Measurements from ENCODE around the gene LRRC56.

LRRC56 gene

GRCh38 chr11:528166-528814 lies 9.0 kb upstream of the LRRC56 start:
- DNase-seq, result no peak

GRCh38 chr11:528815-529727 lies 8.3 kb upstream of the LRRC56 start:
- DNase-seq, result no peak

- DNase-seq, result no peak
Measured at GRCh38 chr11:529728-530411, 7.5 kb upstream of the LRRC56 start.

GRCh38 chr11:530960-531831 lies 6.1 kb upstream of the LRRC56 start:
- DNase-seq, result no peak

- no peak for DNase-seq
Measured at GRCh38 chr11:531919-532526, 5.3 kb upstream of the LRRC56 start.

- DNase-seq, result no peak
Measured at GRCh38 chr11:532527-532985, 4.8 kb upstream of the LRRC56 start.

GRCh38 chr11:532986-533585 lies 4.2 kb upstream of the LRRC56 start:
- no peak for DNase-seq

GRCh38 chr11:533586-534395 lies 3.5 kb upstream of the LRRC56 start:
- DNase-seq, result no peak

GRCh38 chr11:534396-535209 lies 2.7 kb upstream of the LRRC56 start:
- peak in 2 of 6 experiments; percentile 31 to 32 for DNase-seq

GRCh38 chr11:535210-535518 lies 2.2 kb upstream of the LRRC56 start:
- DNase-seq, result no peak

GRCh38 chr11:535519-536454 lies 1.5 kb upstream of the LRRC56 start, which contains the start of gene HRAS:
TSS of gene HRAS (minus strand) at chr11:535576.
- peak; percentile 88 to 96 (median 92) for DNase-seq

- no peak for DNase-seq
Measured at GRCh38 chr11:537622-538430, 499 bp downstream of the LRRC56 start.

- no peak for DNase-seq
Measured at GRCh38 chr11:538431-539051, 1.2 kb downstream of the LRRC56 start.

GRCh38 chr11:539971-540481 lies 2.7 kb downstream of the LRRC56 start:
- no peak for DNase-seq

- no peak for DNase-seq
Measured at GRCh38 chr11:540583-541432, 3.5 kb downstream of the LRRC56 start.

- no peak for DNase-seq
Measured at GRCh38 chr11:541433-541885, 4.1 kb downstream of the LRRC56 start.
